ENCODE results near the gene SNRNP70. TPM values are rescaled to one million over a fixed set of nuclear protein-coding genes. Genes with fewer than 3 reads are reported as not detected.
A peak's percentile ranks its signal among the peaks of the same experiment; 100 is the strongest.

The SNRNP70 gene
- polyA plus RNA-seq, 4 donors, result 159 to 237 (median 223) TPM

- H3K4me3 ChIP-seq (ENCODE audit: low read depth in 1 of 3, low read length in 3 of 3), result no peak overlapping the region
- no peak overlapping the region for H3K27ac ChIP-seq (ENCODE audit: low read depth in 1 of 3, low read length in 2 of 3)
- DNase-seq (no peak), FAIRE-seq (no peak)
- no peaks in the 10 kb centered on the region for H3K9me3 ChIP-seq (ENCODE audit: control insufficient read depth in 2 of 2, insufficient read depth in 1 of 2, low read depth in 1 of 2, low read length in 1 of 2)
- WGBS, 3 donors, result 86 to 92% (median 88%) methylated on average over 12 of the region's 12 CpGs
- no peaks in the 10 kb centered on the region for H3K4me1 ChIP-seq (ENCODE audit: control insufficient read depth in 3 of 3, insufficient read depth in 2 of 3, low read depth in 1 of 3, low read length in 2 of 3)
- peaks cover 25 to 97% (median 30%) of the 10 kb centered on the region in 3 donors for H3K36me3 ChIP-seq (ENCODE audit: control insufficient read depth in 3 of 3, insufficient read depth in 2 of 3, low read depth in 1 of 3, low read length in 3 of 3)
- no peaks in the 10 kb centered on the region for H3K27me3 ChIP-seq (ENCODE audit: control insufficient read depth in 3 of 3, insufficient read depth in 3 of 3, low read length in 3 of 3)
Observed at GRCh38 chr19:49102303-49102702, 17.1 kb downstream of the SNRNP70 start.

GRCh38 chr19:49103331-49104085 is 18.3 kb downstream of the SNRNP70 start:
- Histone ChIP-seq H3K4me3 (ENCODE audit: low read depth in 1 of 3, low read length in 3 of 3) (no peak overlapping the region), H3K4me1 (ENCODE audit: control insufficient read depth in 3 of 3, insufficient read depth in 2 of 3, low read depth in 1 of 3, low read length in 2 of 3) (no peaks in the 10 kb centered on the region), H3K27me3 (ENCODE audit: control insufficient read depth in 3 of 3, insufficient read depth in 3 of 3, low read length in 3 of 3) (no peaks in the 10 kb centered on the region), H3K36me3 (ENCODE audit: control insufficient read depth in 3 of 3, insufficient read depth in 2 of 3, low read depth in 1 of 3, low read length in 3 of 3) (peaks cover 24 to 97% (median 33%) of the 10 kb centered on the region in 3 donors), H3K27ac (ENCODE audit: low read depth in 1 of 3, low read length in 2 of 3) (no peak overlapping the region), H3K9me3 (ENCODE audit: control insufficient read depth in 2 of 2, insufficient read depth in 1 of 2, low read depth in 1 of 2, low read length in 1 of 2) (no peaks in the 10 kb centered on the region)
- FAIRE-seq (no peak), DNase-seq (no peak)
- 88 to 90% (median 89%) methylated on average over 27 to 33 of the region's 33 CpGs for WGBS, 3 donors

DNA sequence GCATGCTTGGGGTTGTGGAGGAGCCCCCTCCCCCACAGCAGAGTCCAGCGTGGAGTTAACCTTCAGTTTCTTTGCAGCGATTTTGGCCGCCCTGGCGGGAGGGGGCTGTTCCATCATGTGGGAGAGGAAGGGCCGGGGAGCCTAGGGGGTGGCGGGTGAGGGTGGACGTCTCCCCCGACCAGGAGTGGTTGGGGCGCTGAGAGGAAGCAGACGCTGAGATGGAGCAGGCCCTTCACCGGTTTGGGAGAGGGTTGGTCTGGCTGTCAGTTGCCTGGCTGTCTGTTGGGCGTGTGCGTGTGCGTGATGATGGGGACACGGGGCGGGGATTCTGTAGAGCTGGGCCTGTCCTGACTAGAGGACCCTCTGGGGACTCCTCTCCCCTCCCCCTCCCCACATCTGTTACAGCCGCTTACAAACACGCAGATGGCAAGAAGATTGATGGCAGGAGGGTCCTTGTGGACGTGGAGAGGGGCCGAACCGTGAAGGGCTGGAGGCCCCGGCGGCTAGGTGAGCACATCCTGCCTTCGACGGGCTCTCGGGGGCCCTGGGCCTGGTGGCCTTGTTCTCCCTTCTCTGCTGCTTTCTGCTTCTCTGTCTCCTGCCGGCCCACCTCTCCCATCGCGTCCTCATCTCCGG is 19.1 kb downstream of the SNRNP70 start:
- no peak for FAIRE-seq
- WGBS, 3 donors, result 80 to 91% (median 86%) methylated on average over 28 to 30 of the region's 30 CpGs
- H3K27me3 ChIP-seq (ENCODE audit: control insufficient read depth in 3 of 3, insufficient read depth in 3 of 3, low read length in 3 of 3), result no peaks in the 10 kb centered on the region
- no peaks in the 10 kb centered on the region for H3K4me1 ChIP-seq (ENCODE audit: control insufficient read depth in 3 of 3, insufficient read depth in 2 of 3, low read depth in 1 of 3, low read length in 2 of 3)
- no peak for DNase-seq
- H3K4me3 ChIP-seq (ENCODE audit: low read depth in 1 of 3, low read length in 3 of 3), result no peak overlapping the region
- H3K9me3 ChIP-seq (ENCODE audit: control insufficient read depth in 2 of 2, insufficient read depth in 1 of 2, low read depth in 1 of 2, low read length in 1 of 2), result no peaks in the 10 kb centered on the region
- H3K36me3 ChIP-seq (ENCODE audit: control insufficient read depth in 3 of 3, insufficient read depth in 2 of 3, low read depth in 1 of 3, low read length in 3 of 3), result peaks cover 25 to 97% (median 29%) of the 10 kb centered on the region in 3 donors
- H3K27ac ChIP-seq (ENCODE audit: low read depth in 1 of 3, low read length in 2 of 3), result no peak overlapping the region

DNA sequence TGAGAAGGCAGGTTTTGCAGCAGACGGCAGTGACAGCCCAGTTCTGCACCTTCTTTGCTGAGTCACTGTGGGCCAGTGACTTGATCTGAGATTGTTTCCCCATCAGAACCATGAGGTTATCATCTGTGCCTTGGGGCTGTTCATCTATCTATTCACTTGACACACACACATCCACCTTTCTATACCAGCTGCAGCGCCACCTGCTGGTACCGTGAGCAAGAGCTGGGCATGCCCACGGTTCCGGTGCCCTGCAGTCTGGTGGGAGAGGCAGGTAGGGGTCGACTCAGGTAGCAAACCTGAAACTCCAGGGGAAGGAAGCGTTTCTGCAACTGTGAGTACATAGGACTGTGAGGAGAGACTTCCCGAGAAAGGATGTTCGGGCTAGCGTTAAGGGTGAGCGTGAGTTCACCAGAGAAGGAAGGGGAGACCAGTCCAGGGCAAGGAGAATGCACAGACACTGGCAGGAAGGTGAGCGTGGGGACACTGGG is 21.4 kb downstream of the SNRNP70 start:
- H3K4me3 ChIP-seq (ENCODE audit: low read depth in 1 of 3, low read length in 3 of 3), result no peak overlapping the region
- no peak for FAIRE-seq
- H3K27ac ChIP-seq (ENCODE audit: low read depth in 1 of 3, low read length in 2 of 3), result no peak overlapping the region
- WGBS, 3 donors, result 56 to 64% (median 63%) methylated on average over 12 of the region's 12 CpGs
- H3K27me3 ChIP-seq (ENCODE audit: control insufficient read depth in 3 of 3, insufficient read depth in 3 of 3, low read length in 3 of 3), result no peaks in the 10 kb centered on the region
- H3K4me1 ChIP-seq (ENCODE audit: control insufficient read depth in 3 of 3, insufficient read depth in 2 of 3, low read depth in 1 of 3, low read length in 2 of 3), result no peaks in the 10 kb centered on the region
- peak; percentile 61 to 70 for DNase-seq
- H3K36me3 ChIP-seq (ENCODE audit: control insufficient read depth in 3 of 3, insufficient read depth in 2 of 3, low read depth in 1 of 3, low read length in 3 of 3), result peaks cover 17 to 78% (median 20%) of the 10 kb centered on the region in 3 donors
- H3K9me3 ChIP-seq (ENCODE audit: control insufficient read depth in 2 of 2, insufficient read depth in 1 of 2, low read depth in 1 of 2, low read length in 1 of 2), result no peaks in the 10 kb centered on the region

- peaks cover 12 to 67% (median 13%) of the 10 kb centered on the region in 3 donors for H3K36me3 ChIP-seq (ENCODE audit: control insufficient read depth in 3 of 3, insufficient read depth in 2 of 3, low read depth in 1 of 3, low read length in 3 of 3)
- no peaks in the 10 kb centered on the region for H3K4me1 ChIP-seq (ENCODE audit: control insufficient read depth in 3 of 3, insufficient read depth in 2 of 3, low read depth in 1 of 3, low read length in 2 of 3)
Observed at GRCh38 chr19:49107625-49108459, 22.6 kb downstream of the SNRNP70 start.

GRCh38 chr19:49109051-49109450 is 23.8 kb downstream of the SNRNP70 start:
- H3K9me3 ChIP-seq (ENCODE audit: control insufficient read depth in 2 of 2, insufficient read depth in 1 of 2, low read depth in 1 of 2, low read length in 1 of 2), result no peaks in the 10 kb centered on the region
- no peak for DNase-seq
- 80 to 88% (median 86%) methylated on average over 5 of the region's 5 CpGs for WGBS, 3 donors
- peaks cover 0 to 3% (median 2%) of the 10 kb centered on the region in 3 donors for H3K4me1 ChIP-seq (ENCODE audit: control insufficient read depth in 3 of 3, insufficient read depth in 2 of 3, low read depth in 1 of 3, low read length in 2 of 3)
- H3K27ac ChIP-seq (ENCODE audit: low read depth in 1 of 3, low read length in 2 of 3), result no peak overlapping the region
- H3K4me3 ChIP-seq (ENCODE audit: low read depth in 1 of 3, low read length in 3 of 3), result no peak overlapping the region
- no peak for FAIRE-seq
- H3K36me3 ChIP-seq (ENCODE audit: control insufficient read depth in 3 of 3, insufficient read depth in 2 of 3, low read depth in 1 of 3, low read length in 3 of 3), result peaks cover 12 to 55% (median 13%) of the 10 kb centered on the region in 3 donors
- no peaks in the 10 kb centered on the region for H3K27me3 ChIP-seq (ENCODE audit: control insufficient read depth in 3 of 3, insufficient read depth in 3 of 3, low read length in 3 of 3)

More at GRCh38 chr19:49107625-49108459, 22.6 kb downstream of the SNRNP70 start:
- no peaks in the 10 kb centered on the region for H3K9me3 ChIP-seq (ENCODE audit: control insufficient read depth in 2 of 2, insufficient read depth in 1 of 2, low read depth in 1 of 2, low read length in 1 of 2)
- 96 to 97% (median 96%) methylated on average over 90 to 93 of the region's 93 CpGs for WGBS, 3 donors
- H3K27me3 ChIP-seq (ENCODE audit: control insufficient read depth in 3 of 3, insufficient read depth in 3 of 3, low read length in 3 of 3), result no peaks in the 10 kb centered on the region
- no peak overlapping the region for H3K4me3 ChIP-seq (ENCODE audit: low read depth in 1 of 3, low read length in 3 of 3)
- no peak overlapping the region for H3K27ac ChIP-seq (ENCODE audit: low read depth in 1 of 3, low read length in 2 of 3)
- FAIRE-seq, result no peak
- DNase-seq, result no peak

GRCh38 chr19:49109569-49110233 is 24.4 kb downstream of the SNRNP70 start:
- FAIRE-seq (no peak), DNase-seq (no peak)
- H3K9me3 ChIP-seq (ENCODE audit: control insufficient read depth in 2 of 2, insufficient read depth in 1 of 2, low read depth in 1 of 2, low read length in 1 of 2), result no peaks in the 10 kb centered on the region
- WGBS, 3 donors, result 82 to 89% (median 87%) methylated on average over 8 of the region's 8 CpGs
- H3K4me1 ChIP-seq (ENCODE audit: control insufficient read depth in 3 of 3, insufficient read depth in 2 of 3, low read depth in 1 of 3, low read length in 2 of 3), result peaks cover 0 to 3% (median 2%) of the 10 kb centered on the region in 3 donors
- H3K36me3 ChIP-seq (ENCODE audit: control insufficient read depth in 3 of 3, insufficient read depth in 2 of 3, low read depth in 1 of 3, low read length in 3 of 3), result peaks cover 12 to 49% (median 13%) of the 10 kb centered on the region in 3 donors
- no peak overlapping the region for H3K4me3 ChIP-seq (ENCODE audit: low read depth in 1 of 3, low read length in 3 of 3)
- H3K27me3 ChIP-seq (ENCODE audit: control insufficient read depth in 3 of 3, insufficient read depth in 3 of 3, low read length in 3 of 3), result no peaks in the 10 kb centered on the region
- no peak overlapping the region for H3K27ac ChIP-seq (ENCODE audit: low read depth in 1 of 3, low read length in 2 of 3)

Measured in small intestine (tissue), 7 donors.